Urothelium cell line (cell line): ENCODE data around the gene EN1.
A peak's percentile ranks its signal among the peaks of the same experiment; 100 is the strongest.

Experiments
- DNase-seq: peaks from one replicate; pipeline ENCODE4 v3.0.0; 2011; ENCODE audit warnings: low spot score, mixed read lengths
- FAIRE-seq: peaks from 2 replicates; lab custom pipeline; 2011; peaks lifted over from hg19 to GRCh38; lab: Jason Lieb, UNC

The EN1 gene

DNA sequence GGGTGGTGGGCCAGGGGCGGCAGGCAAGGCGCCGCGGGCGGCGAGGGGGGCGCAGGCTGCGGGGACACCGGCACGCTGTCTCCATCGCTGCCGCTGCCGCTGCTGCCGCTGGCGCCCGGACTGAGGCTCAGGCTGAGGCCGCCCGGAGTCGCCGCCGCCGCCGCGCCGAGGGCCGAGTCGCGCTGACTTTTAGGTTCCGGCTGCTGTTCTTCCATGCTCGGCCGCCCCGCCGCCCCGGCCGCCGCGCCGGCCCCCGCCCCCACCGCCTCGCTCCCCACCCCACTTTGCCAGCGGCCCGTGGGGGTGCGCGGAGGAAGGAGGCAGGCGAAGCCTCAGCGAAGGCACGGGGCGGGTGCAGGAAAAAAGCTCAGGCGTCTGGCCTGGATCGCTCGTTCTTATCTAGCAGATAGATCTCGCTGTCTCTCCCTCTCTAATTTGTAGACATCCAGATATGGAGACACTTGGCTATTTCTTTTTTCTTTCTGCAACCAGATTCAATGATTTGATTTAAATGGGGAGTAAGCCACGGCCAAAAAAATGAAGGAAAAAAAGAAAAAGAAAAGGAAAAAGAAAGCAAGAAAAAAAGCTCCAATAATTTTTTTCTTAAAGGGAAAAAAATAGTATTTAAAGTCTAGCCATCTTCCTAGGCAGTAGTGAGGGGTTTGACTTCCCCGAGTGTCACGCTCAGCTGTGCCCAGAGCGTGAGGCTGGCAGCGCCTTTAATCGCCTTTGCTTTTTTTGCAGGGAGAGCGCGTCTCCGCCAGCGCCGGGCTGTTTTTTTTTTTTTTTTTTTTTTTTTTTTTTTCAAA is at the start of gene EN1:
Gene EN1, minus strand, starts transcription at position 696 of the 809 bp plus-strand sequence. Its CDS starts 481 bp downstream, at position 215.
- FAIRE-seq = no peak
- DNase-seq = no peak

DNA sequence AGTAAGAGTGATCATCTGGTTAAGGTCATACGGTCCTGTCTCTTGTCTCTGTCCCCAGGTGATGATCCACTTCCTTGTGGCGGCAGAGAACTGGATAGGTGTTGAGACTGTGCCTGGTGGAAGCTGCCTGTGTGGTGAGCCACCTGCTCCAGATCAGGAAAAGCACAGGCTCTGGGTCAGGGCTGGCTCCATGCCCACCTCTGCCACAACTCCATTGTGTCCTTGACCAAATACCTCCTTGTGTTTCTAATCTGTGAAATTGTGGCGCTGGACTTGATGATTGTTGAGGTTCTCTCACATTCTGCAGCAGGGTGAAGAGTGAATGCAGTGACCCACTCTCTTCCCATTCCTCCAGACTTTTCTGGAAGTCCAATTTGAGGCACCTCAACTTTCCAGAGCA is 45.7 kb upstream of the EN1 start:
- DNase-seq (no peak), FAIRE-seq (no peak)

DNA sequence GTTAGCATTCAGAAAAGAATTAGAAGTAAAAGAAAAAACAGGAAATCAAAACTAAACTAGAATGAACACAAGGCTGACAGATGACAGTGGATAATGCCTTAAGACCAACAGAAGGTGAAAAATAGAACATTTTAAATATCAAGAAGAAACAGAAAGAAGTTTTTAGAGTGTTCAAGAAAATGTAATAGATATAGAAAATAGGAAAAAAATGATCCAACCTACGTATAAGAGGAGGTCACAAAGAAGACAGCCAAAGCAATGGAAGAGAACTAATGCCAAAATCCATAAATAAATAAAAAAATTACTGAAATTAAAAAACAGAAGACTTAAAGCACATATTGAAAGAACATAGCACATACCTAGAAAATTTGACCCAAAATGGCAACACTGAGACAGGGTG is 42.5 kb upstream of the EN1 start:
- DNase-seq (no peak), FAIRE-seq (no peak)

DNA sequence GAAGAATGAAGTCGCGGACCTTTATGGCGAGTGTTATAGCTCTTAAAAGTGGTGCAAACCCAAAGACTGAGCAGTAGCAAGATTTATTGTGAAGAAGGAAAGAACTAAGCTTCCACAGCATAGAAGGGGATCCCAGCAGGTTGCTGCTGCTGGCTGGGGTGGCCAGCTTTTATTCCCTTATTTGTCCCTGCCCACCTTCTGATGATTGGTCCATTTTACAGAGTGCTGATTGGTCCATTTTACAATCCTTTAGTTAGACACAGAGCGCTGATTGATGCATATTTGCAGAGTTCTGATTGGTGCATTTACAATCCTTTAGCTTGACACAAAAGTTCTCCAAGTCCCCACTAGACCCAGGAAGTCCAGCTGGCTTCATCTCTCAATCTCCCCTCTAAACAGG is 36.3 kb upstream of the EN1 start:
- no peak for FAIRE-seq
- DNase-seq = no peak

DNA sequence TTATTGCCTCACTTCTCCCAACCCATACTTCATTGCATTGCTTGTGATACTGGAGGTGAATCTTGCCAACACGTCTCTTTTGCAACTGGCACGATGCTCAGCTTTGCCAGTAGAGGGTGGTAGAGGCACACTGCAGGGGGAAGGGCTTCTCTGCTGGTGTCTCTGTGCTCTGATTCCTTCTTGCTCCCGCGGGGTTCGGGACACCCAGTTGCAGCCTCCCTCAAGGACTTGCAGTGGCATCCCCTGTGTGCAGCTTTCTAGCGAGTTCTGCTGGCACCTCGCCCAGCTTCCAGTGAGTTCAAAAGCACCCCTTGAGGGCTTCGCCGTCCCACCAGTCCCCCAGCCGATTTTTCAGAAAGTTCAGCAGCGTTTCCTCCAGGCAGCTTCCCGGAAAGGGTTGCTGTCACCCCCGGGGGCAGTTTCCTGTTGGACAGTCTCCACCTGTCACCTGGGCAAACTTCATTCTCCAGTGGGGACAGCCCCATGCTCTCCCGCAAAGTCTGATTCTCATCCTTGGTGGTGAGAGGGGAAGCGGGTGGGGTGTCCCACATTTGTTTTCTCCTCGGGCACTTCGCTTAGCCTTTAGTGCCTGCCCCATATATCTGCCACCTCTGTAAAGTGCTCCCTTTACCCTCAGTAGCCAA is 35.4 kb upstream of the EN1 start:
- peak; percentile 85 for FAIRE-seq
- peak; percentile 88 for DNase-seq

DNA sequence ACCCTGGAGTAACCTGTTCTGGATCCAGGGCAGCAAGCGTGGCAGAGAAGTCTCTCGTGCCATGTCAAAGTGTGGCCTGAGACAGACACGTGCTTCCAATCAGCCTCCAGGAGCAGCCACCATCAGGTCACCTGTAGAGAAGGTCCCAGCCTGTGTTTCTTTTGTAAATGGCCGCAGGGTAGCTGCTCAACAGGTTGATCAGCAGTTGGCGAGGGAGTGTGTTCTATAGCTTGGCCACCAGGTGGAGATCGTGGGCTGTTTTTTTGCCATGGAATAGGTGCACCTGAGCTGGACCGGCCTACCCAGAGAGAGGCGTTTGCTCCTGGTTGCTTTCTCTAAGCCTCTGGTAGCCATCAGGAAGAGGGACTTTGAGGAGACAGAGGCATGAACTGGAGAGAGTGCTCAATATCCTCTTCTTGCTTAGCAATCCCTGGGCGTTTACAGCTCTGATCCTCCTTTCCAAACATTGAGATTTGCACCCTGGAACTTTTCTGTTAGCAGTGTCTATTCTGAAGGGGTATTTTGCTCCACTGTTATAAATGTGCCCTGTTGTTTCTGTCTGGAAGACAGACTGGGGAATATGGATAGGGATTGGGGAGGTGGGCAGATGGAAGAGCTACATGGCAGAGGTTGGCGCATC is 34.2 kb upstream of the EN1 start:
- peak; percentile 84 for DNase-seq
- FAIRE-seq = peak; percentile 58

DNA sequence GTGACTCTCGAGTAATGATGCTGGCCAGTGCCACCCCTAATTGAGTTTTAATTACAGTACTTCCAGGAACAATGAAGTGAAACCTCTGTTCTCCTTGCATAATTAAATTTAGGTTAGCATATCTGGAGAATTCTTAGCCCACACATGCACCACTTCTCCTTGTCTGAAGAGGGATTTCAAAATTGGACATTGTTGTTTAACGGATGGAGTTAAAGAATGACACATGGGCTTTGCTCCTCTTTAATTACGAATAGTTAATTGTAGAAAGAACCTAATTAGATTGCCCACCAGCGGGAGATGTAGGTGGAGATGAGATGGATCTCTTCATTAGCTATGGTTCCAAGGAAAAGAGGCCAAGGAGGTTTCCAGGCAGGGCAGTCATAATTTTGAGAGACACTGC is 33.1 kb upstream of the EN1 start:
- DNase-seq (no peak), FAIRE-seq (no peak)

DNA sequence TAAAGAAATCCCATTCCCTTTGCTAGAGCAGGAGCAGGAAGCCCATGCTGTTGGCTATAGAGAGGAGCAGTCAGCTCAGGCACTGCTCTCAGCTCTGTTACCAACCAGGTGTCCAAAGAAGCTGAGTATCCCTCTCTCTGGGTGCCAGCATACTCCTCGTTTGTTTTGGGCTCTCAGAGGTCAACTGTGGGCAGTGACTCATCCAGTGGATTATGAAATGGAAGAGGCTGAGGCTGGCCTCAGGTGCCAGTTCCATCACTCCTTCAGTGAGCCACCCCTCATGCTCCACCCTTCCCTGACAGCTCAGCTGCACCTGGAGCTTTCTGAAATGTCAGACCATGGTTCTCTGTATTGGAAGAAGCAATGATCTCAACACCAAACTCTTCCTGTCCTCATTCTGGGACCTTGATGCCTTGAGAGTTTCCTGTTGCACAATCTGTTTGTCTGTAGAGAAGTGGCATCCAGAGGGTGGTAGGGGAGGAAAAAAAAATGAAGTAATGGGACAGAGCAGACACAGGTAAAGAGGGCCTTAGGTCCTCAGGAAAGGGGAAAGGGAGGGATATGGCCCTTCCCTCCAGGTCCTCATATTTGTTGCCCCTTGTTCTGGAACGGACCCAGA is 31.2 kb upstream of the EN1 start:
- peak; percentile 78 for DNase-seq
- peak; percentile 53 for FAIRE-seq

DNA sequence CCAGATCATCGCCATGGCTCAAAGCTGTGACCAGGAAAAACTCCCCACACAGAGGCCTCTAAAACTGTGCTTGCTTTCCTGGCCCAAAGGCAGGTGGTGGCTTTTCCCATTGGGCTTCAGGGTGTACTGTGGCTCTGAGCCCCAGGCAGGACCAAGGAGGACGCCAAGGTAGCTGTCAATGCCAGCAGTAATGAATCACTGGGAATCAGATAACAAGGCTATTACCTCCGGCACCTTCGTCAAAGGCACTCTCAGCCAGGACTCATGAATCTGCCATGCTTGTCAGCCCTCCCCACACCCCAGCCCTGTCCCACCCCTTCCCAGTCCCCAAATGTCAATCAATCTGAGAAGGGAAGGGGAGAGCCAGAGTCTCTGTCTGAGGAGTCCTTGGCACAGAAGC is 27.9 kb upstream of the EN1 start:
- FAIRE-seq = no peak

DNA sequence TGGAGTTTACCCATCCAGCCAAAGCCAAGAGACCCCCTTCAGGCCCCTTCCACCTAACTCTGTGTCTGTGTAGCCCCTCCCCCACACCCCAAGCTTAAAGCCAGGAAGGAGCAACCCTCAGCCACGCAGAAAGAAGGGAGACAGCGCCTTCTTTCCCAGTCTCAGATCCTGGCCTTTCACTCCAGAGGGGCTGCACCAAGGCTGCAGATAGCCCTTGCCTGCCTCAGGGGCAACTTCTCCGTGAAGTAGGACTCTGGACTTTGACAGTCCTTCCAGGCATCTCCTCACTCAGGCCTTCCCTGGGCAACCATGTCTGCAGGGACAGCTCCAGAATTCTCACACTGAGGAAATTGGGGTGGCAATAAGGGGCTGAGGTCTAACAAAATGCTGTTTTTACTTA is 26.9 kb upstream of the EN1 start:
- DNase-seq (no peak), FAIRE-seq (peak; percentile 59)

More for the DNA sequence above, 27.9 kb upstream of the EN1 start:
- DNase-seq = no peak

DNA sequence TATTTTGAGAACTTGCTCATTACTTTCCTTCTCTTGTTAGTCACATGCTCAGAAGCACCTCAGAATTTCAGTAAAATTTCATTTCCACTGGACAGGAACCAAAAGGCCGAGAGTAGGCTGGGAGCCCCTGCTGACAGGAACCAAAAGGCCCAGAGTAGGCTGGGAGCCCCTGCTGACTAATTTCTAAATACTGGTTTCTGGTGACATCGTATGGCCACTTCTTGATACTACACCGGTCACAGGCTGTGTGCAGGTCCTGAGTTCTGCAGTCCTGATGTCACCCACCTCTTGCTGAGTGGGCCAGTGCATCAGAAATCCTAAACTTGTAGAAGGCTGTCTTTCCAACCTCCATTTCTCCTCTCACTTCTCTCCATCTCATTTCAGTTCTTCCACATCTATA is 17.7 kb upstream of the EN1 start:
- FAIRE-seq (no peak), DNase-seq (peak; percentile 80)

DNA sequence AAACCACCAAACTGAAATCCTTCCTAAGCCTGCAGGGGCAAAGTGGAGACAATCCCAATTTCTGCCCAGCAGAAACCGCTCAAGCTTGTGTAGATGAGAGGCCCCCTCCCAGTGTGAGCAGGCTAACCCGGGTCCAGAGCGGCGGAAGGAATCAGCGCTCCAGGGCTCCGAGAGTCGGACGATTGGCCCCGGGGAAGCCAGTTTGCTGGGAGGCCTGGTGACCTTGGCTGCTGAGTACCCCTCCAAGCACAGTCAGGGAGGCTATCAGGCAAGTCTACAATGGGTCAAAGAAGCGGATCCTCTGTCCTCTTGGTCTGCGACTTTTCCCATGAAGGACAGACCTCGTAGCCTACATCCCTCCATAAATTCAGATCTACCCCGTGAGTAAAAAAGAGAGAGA is 16.8 kb upstream of the EN1 start:
- FAIRE-seq (no peak), DNase-seq (no peak)

DNA sequence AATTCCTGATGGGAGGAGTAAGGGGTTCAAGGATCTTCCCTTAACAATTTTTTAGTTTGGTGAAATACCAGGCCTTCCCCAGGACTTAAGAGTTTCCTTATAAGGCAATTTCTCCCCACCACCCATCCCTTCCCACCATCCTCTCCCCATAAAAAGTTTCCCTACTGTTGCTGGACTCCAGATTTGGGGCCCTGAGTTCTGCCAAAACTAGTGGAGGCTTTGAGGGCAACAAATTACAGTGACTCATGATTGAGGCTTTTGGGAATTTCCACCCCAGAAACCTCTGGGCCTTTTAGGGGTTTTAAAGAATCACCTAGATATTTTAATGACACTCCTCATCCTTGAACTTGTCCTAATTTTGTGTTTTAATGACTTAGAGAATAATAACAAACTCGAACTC is 14.3 kb upstream of the EN1 start:
- DNase-seq (no peak), FAIRE-seq (no peak)

DNA sequence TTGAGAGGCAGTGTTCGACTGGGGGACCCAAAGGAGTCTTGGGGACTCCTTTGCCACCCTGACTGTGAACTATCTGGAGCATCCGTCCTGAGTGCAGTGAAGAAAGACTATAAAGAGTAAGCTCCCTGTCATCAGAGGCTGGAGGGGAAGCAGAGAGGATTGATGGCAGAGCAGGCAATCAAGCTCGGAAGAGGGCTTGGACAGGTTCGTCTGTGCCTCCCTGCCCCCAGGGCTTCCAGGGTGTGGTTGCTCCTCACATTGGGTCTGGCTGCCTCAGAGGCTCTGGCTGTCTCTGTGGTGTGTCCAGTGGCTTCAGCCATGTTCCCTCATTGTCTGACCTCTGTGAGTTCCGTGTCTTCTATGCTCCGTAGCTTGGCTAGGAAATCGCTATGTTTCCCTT is 13.8 kb upstream of the EN1 start:
- DNase-seq (no peak), FAIRE-seq (no peak)

DNA sequence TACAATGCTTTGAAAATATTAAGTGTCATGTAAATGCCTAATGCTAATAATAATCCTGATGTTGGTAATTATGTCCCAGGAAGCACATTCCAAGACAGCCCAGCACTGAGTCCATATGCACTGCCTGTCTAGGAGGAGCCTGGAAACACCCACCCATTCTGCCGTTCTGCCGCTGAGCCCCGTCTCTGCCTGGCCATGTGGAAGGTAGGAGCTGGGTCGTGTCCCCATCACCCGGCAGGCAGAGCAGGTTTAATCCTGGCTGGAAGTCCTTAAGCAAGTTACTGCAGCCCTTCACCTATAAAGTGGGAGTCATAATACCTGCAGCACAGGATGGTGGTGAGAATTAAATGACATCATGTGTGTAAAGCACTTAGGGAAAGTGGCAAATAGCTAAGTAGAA is 13.1 kb upstream of the EN1 start:
- FAIRE-seq (no peak), DNase-seq (no peak)

DNA sequence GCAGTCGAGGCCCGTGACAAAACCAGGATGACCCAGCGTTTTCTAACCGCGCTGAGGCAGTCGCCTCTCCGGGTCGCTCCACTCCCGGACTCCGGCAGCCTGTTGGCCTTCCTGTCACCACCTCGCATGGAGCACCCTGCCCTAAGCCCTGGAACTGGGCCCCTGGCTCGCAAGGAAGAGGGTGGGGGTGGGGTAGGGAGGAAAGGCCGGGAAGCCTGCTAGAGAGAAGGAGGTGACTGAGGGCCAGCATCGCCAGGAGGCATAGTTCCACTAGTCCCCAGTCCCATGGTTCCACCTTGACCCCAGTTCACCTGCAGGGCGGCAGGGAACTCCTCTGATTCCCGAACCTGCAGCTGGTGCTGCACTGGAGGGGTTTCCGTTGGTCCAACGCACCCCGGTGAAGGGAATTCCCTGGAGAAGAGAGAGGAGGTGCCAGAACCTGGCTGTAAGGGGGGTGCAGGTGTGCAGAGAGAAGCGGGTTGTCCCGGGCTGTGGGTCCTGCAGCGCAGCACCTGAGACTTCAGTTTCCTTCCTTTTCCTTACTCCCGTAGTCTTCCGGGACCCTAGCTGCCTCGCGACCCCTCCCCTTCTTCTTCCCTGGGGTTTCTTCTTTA is 11.8 kb upstream of the EN1 start:
- DNase-seq = no peak
- no peak for FAIRE-seq

DNA sequence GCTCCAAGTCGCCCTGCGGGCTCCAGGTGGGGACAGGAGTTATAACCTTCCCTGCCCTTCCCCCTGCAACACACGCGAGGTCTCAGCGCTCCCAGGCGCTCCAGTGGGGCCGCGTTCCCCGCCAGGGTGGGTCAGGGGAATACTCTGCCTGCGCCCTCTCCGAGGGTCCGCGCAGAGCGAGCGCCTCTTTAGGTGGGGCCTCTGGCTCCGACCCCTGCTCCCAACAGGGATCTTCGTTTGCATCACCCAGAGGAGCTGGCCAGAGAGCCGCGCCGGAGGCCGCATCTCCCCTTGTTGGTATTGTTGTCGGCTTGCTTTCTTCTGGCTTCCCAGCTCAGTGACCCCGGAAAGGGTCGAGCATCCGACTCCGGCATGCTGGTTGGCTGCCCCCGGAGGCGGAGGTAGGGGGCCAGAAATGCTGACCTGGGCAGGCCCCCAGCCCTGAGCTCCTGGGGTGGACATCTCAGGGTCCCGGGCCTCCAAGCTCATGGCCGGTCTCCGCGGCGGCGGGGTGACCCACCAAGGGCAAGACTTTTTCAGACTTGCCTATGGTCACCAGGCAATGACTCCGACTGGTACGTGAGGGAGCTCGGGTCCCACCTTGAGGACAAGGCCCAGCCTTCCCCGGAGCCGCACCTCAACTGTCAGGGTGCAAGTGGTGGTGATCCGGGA is 11.2 kb upstream of the EN1 start:
- DNase-seq = no peak
- no peak for FAIRE-seq

DNA sequence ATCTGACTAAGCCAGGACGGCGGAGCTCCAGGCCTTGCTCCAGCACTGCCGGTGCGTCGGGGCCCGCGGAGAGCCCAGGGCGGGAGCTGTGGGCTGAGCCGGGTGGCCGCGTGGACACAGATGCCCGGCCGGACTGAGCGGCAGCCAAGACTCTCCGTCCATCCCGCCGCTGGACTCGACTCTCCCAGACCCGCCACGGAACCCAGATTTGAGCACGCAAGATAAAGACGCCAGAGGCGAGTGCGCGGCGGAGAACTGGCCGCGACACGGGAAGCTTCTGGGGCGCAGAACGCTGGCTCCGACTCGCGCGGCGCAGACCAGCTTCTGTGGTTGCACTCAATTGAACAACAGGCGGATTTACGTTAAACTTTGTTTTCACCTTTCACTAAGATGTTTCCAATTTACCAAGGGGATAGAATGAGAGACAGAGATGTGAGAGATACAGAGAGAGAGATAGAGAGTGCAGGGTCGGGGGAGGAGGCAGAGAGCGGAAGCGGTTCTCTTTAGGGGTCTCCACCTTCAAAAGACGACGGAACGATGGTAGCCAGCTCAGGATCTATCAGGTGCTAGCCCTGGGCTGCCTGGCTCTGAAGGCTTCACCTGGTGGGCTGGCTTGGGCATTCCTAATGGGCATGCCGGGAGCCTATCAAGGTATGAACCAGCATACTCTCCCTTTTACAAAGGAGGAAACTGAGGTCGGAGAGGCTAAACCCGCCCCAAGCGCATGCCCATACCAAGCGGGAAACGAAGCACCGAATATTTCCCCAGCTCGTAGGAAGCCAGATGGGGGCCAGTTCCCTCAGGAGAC is 10.4 kb upstream of the EN1 start:
- no peak for DNase-seq
- FAIRE-seq = no peak

DNA sequence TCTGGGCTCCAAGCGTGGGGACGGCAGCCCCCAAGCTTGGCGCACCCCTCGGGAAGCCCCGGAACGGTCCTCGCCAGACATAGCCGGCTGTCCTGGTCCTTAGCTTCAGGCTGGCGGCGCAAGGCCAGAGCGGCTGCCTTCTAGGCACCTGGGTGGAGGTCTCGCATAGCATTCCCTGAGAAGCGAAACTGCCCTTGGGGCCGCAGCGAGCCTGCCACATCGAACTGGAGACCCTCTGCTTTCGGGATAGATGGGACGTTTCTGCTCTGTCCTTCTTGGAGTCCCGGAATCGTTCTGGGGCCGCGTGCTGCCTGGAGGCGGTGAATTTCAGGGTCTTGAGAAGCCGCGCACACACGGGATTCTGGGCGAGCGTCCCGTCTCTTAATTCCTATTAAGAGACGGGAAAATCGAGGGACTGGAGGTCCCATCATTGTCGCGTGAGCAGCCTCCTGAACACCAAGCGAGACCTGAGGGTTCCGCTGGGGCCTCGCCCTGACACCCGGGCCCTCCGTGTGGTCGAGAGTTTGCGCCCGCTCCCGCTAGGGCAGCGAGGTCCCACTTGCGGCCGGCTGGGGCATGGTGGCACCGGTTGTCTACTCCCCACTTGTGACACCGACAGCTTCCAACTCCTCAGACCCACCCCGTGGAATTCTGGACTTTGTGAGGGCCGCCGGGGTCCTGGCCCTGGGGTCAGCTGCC is 9.7 kb upstream of the EN1 start:
- DNase-seq (no peak), FAIRE-seq (no peak)
